ENCODE measurements around the gene GTF2IRD2.
"Not testable (repeated sequence)": the region's sequence is repeated elsewhere in the genome, so short reads cannot be mapped to it uniquely, and the experiment has no call there.

GRCh38 chr7:74766509-74766908 lies 84.9 kb downstream of the GTF2IRD2 start:
- not testable (repeated sequence) for TF ChIP-seq POLR2A (IDR thresholded peaks at IDR 0.05; ENCODE audit: low read depth, low read length); POLR2AphosphoS5 (IDR thresholded peaks at IDR 0.05; ENCODE audit: low read depth, low read length); TAF1 (IDR thresholded peaks at IDR 0.05; ENCODE audit: borderline replicate concordance, low read depth, low read length)

All from GM12892 (cell line).